C4-2B (cell line): ENCODE results near the gene ZNF775.

Source experiments
- H3K27ac ChIP-seq: fragments of 450-650 bp; 2 replicates; pipeline ENCODE4 v1.5.1; 2017
- CTCF ChIP-seq: fragments of 450-650 bp; conservative IDR thresholded peaks from 2 replicates; pipeline ENCODE4 v1.5.1; 2017; ENCODE audit warnings: mild to moderate bottlenecking
- ZFX ChIP-seq: fragments of 450-650 bp; IDR thresholded peaks from 2 replicates; pipeline ENCODE4 v1.6.1; 2017

ZNF775 gene

GRCh38 chr7:150378853-150379440 lies at the start of gene ZNF775:
ZNF775 (plus strand) TSS chr7:150379330; CDS start chr7:150388471, 9,141 bp downstream.
- H3K27ac ChIP-seq = peak within 1 kb of the TSS; percentile 97
- TF ChIP-seq CTCF (no peak), ZFX (peak; percentile 64; the same call in 1 of the 2 replicates)

- TF ChIP-seq CTCF (no peak), ZFX (no peak)
- no peak overlapping the region for H3K27ac ChIP-seq
These were observed 49.6 kb upstream of the ZNF775 start for GRCh38 chr7:150329331-150330120.

DNA sequence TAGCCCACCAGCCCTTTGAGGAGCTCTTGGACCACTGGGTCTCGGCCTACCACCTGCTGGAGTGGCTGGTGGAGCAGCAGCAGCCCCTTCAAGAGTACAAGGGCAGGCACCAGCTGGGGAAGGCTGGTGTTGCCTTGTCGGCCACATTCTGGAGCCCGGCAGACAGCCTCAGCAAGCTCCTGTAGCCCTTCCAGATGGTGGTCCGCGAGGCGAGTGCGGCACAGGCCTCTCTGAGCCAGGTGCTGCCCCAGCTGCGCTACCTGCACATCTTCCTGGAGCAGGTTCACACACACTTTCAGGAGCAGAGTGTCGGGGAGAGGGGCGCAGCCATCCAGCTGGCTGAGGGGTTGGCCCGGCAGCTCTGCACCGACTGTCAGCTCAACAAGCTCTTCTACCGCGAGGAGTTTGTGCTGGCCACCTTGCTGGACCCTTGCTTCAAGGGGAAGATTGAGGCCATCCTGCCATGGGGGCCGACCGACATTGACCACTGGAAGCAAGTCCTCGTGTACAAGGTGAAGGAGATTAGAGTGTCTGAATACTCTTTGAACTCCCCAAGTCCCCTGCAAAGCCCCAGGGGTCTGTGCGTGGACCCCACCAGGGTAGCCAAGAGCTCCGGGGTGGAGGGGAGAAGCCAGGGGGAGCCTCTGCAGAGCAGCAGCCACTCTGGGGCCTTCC lies 48.8 kb upstream of the ZNF775 start:
- no peak for TF ChIP-seq ZFX
- no peak overlapping the region for H3K27ac ChIP-seq

GRCh38 chr7:150332852-150333635 lies 46.1 kb upstream of the ZNF775 start:
- no peak overlapping the region for H3K27ac ChIP-seq
- TF ChIP-seq ZFX (no peak), CTCF (no peak)

GRCh38 chr7:150333659-150334058 lies 45.5 kb upstream of the ZNF775 start:
- TF ChIP-seq ZFX (no peak), CTCF (no peak)

DNA sequence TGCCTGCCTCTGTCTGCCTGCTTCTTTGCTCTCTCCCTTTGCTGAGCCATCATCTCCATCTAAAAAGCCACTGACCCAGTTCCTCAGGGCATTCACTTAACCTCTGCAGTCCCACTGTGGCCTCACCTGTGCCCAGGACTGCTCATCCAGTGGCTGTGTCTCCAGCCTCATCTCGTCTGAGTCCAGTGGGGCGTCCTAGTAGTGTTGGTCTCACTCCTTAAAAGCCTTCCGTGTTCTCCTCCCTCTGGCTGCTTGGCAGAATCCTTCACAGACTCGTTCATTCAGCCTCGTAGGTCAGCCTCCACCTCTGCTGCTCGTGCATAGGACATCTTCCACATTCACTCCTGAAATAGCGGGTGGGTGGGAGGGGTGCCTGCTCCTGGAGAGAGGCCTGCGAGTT lies 45.0 kb upstream of the ZNF775 start:
- H3K27ac ChIP-seq = no peak overlapping the region
- TF ChIP-seq ZFX (no peak), CTCF (no peak)

More at GRCh38 chr7:150333659-150334058, 45.5 kb upstream of the ZNF775 start:
- H3K27ac ChIP-seq = no peak overlapping the region

GRCh38 chr7:150335108-150335773 lies 43.9 kb upstream of the ZNF775 start:
- TF ChIP-seq CTCF = no peak
- no peak for TF ChIP-seq ZFX
- no peak overlapping the region for H3K27ac ChIP-seq
